Adrenal gland (tissue), 5 donors: Measurements from ENCODE around the gene CGRRF1.

ENCODE experiments used
- CTCF ChIP-seq, 6 experiments: fragments of 450-650 bp in 4 of 6; fragments of 200-600 bp in 2 of 6; sonication (generic) in 1 of 6; IDR thresholded peaks; 1 replicate in 5 of 6; 2 replicates in 1 of 6; pipeline versions ENCODE4 v1.5.1 to v1.8.0; 2016 to 2021; ENCODE audit warnings: antibody characterized with exemption in 6 of 6, mild to moderate bottlenecking in 2 of 6, moderate library complexity in 1 of 6
- POLR2A ChIP-seq, 2 donors: fragments of 450-650 bp; IDR thresholded peaks; one replicate each; pipeline ENCODE4 v1.6.1; 2017; ENCODE audit warnings: antibody characterized with exemption in 2 of 2, mild to moderate bottlenecking in 2 of 2, moderate library complexity in 1 of 2
- donor health status: DM: no; HTN: no; CAD: no.

GRCh38 chr14:54535126-54535525, 25.4 kb downstream of the CGRRF1 start:
- TF ChIP-seq CTCF (IDR thresholded peaks at IDR 0.05) (no peak), POLR2A (IDR thresholded peaks at IDR 0.05) (no peak)
